Measurements from ENCODE around the gene PRDM1. TPM values are rescaled to one million over a fixed set of nuclear protein-coding genes. Genes with fewer than 3 reads are reported as not detected.

PRDM1 gene
- total RNA-seq, 4 donors from 2014 or later: 1.6 to 2.4 (median 1.9) TPM

DNA sequence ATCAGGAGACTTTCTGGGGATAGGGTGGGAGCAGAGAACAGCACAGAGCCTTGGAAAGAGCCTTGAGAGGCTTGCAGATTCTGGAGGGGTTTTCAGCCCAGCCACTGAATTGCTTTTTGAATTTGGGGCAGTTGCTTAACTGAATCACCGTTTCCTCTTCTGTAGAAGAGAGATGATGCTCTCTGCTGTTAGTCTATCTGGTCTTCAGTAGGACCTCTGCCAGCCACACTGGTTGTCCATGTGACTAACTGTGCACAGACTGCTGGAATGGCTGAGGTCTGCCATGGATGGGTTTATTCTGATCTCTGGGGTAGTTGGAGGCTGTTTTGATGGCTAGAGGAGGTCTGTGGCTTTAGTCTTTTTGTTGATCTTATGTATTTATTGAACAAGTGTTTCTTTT lies 21.4 kb upstream of the PRDM1 start:
- TF ChIP-seq, protein P1, sequence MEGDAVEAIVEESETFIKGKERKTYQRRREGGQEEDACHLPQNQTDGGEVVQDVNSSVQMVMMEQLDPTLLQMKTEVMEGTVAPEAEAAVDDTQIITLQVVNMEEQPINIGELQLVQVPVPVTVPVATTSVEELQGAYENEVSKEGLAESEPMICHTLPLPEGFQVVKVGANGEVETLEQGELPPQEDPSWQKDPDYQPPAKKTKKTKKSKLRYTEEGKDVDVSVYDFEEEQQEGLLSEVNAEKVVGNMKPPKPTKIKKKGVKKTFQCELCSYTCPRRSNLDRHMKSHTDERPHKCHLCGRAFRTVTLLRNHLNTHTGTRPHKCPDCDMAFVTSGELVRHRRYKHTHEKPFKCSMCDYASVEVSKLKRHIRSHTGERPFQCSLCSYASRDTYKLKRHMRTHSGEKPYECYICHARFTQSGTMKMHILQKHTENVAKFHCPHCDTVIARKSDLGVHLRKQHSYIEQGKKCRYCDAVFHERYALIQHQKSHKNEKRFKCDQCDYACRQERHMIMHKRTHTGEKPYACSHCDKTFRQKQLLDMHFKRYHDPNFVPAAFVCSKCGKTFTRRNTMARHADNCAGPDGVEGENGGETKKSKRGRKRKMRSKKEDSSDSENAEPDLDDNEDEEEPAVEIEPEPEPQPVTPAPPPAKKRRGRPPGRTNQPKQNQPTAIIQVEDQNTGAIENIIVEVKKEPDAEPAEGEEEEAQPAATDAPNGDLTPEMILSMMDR (IDR thresholded peaks at IDR 0.05 in 4 of 5, conservative IDR thresholded peaks at IDR 0.05 in 1 of 5): no peak
- no peak for TF ChIP-seq POLR2A (IDR thresholded peaks at IDR 0.05)
- H3K27ac ChIP-seq: no peak overlapping the region

GRCh38 chr6:106066989-106067388 lies 19.1 kb upstream of the PRDM1 start:
- no peaks in the 10 kb centered on the region for H3K27me3 ChIP-seq
- DNase-seq (no peak), ATAC-seq (no peak)
- H3K36me3 ChIP-seq: no peaks in the 10 kb centered on the region
- H3K4me1 ChIP-seq: peaks cover 0 to 3% of the 10 kb centered on the region in 2 donors
- intact Hi-C loops (cut with DNase I; ENCODE audit: low total_unique reads): no loop called here
- in situ Hi-C loops (cut with MboI; ENCODE audit: low sequenced_read_pairs in 4 of 4): no loop called here
- H3K27ac ChIP-seq: no peak overlapping the region
- no peaks in the 10 kb centered on the region for H3K9me3 ChIP-seq
- no peak overlapping the region for H3K4me3 ChIP-seq
- TF ChIP-seq, protein P1 (IDR thresholded peaks at IDR 0.05 in 4 of 5, conservative IDR thresholded peaks at IDR 0.05 in 1 of 5): no peak
- no peak for TF ChIP-seq POLR2A (IDR thresholded peaks at IDR 0.05)

More for the DNA sequence above, 21.4 kb upstream of the PRDM1 start:
- ATAC-seq (no peak), DNase-seq (no peak)
- H3K36me3 ChIP-seq: no peaks in the 10 kb centered on the region
- in situ Hi-C loops (cut with MboI; ENCODE audit: low sequenced_read_pairs in 4 of 4) (no loop called here), intact Hi-C loops (cut with DNase I; ENCODE audit: low total_unique reads) (no loop called here)
- H3K4me3 ChIP-seq: no peak overlapping the region
- H3K9me3 ChIP-seq: no peaks in the 10 kb centered on the region
- H3K4me1 ChIP-seq: peaks cover 0 to 3% of the 10 kb centered on the region in 2 donors
- no peaks in the 10 kb centered on the region for H3K27me3 ChIP-seq

GRCh38 chr6:106069478-106069877 lies 16.7 kb upstream of the PRDM1 start:
- Histone ChIP-seq H3K27me3 (no peaks in the 10 kb centered on the region), H3K4me3 (no peak overlapping the region), H3K4me1 (peaks cover 0 to 3% of the 10 kb centered on the region in 2 donors), H3K9me3 (no peaks in the 10 kb centered on the region), H3K27ac (no peak overlapping the region), H3K36me3 (no peaks in the 10 kb centered on the region)
- TF ChIP-seq, protein P1 (IDR thresholded peaks at IDR 0.05 in 4 of 5, conservative IDR thresholded peaks at IDR 0.05 in 1 of 5): no peak
- no peak for TF ChIP-seq POLR2A (IDR thresholded peaks at IDR 0.05)
- in situ Hi-C loops (cut with MboI; ENCODE audit: low sequenced_read_pairs in 4 of 4): no loop called here
- intact Hi-C loops (cut with DNase I; ENCODE audit: low total_unique reads): no loop called here
- no peak for DNase-seq
- ATAC-seq: no peak

GRCh38 chr6:106070636-106071035 lies 15.5 kb upstream of the PRDM1 start:
- TF ChIP-seq, protein P1 (IDR thresholded peaks at IDR 0.05 in 4 of 5, conservative IDR thresholded peaks at IDR 0.05 in 1 of 5): no peak
- TF ChIP-seq POLR2A (IDR thresholded peaks at IDR 0.05): no peak
- no peaks in the 10 kb centered on the region for H3K36me3 ChIP-seq
- H3K4me3 ChIP-seq: no peak overlapping the region
- intact Hi-C loops (cut with DNase I; ENCODE audit: low total_unique reads): no loop called here
- ATAC-seq (no peak), DNase-seq (no peak)
- in situ Hi-C loops (cut with MboI; ENCODE audit: low sequenced_read_pairs in 4 of 4): no loop called here
- H3K4me1 ChIP-seq: peaks cover 0 to 3% of the 10 kb centered on the region in 2 donors
- H3K27me3 ChIP-seq: no peaks in the 10 kb centered on the region
- no peaks in the 10 kb centered on the region for H3K9me3 ChIP-seq
- H3K27ac ChIP-seq: no peak overlapping the region

DNA sequence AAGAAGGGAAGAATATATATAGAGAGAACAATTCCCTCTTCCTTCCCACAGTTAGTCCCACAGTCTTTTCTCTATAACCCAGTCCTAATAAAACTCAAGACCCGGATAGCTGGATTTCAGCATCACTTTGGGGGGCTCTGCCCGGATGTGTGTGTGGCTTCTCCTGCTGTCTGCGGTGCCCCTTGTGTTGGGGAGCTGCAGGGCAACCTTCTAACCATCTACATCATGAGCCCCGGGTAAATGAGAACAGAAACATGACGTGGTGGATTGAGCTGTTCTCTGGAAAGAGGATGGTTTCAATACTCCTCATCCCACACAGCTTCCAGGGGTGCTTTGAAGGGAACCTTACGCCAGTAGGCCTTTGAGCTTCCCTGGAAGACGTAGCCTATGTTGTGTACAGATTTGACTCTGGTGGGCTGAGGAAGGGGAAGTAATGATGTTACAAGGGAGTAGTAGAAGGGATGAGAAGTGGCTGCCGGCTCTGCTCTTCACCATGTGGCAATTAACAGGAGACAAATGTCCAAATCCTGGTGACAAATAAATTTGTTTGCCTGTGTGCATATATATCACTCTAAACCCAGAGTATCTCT lies 13.5 kb upstream of the PRDM1 start:
- no peak overlapping the region for H3K27ac ChIP-seq
- DNase-seq (no peak), ATAC-seq (no peak)
- TF ChIP-seq, protein P1 (IDR thresholded peaks at IDR 0.05 in 4 of 5, conservative IDR thresholded peaks at IDR 0.05 in 1 of 5): no peak
- TF ChIP-seq POLR2A (IDR thresholded peaks at IDR 0.05): no peak
- no peaks in the 10 kb centered on the region for H3K9me3 ChIP-seq
- H3K4me1 ChIP-seq: peaks cover 0 to 3% of the 10 kb centered on the region in 2 donors
- intact Hi-C loops (cut with DNase I; ENCODE audit: low total_unique reads) (no loop called here), in situ Hi-C loops (cut with MboI; ENCODE audit: low sequenced_read_pairs in 4 of 4) (no loop called here)
- no peak overlapping the region for H3K4me3 ChIP-seq
- H3K27me3 ChIP-seq: no peaks in the 10 kb centered on the region
- H3K36me3 ChIP-seq: no peaks in the 10 kb centered on the region

All from gastrocnemius medialis (tissue), 4 donors.